AG04450 (cell line): ENCODE measurements around the gene ZC2HC1B. TPM values are rescaled to one million over a fixed set of nuclear protein-coding genes. Genes with fewer than 3 reads are reported as not detected.
"Not testable (repeated sequence)": the region's sequence is repeated elsewhere in the genome, so short reads cannot be mapped to it uniquely, and the experiment has no call there.

Experiments
- CTCF ChIA-PET: fragments of 300-600, 350-600 bp; formaldehyde crosslinking; extraction: SDS; loops from one replicate; lab custom pipeline; 2022; ENCODE audit warnings: antibody characterized with exemption, inconsistent platforms; lab: Charles Lee
- POLR2A ChIA-PET: fragments of 350-600 bp; formaldehyde crosslinking; extraction: SDS; loops from one replicate; lab custom pipeline; 2021; ENCODE audit warnings: antibody characterized with exemption, inconsistent platforms; lab: Yijun Ruan, JAX
- DNase-seq: peaks from one replicate; pipeline ENCODE4 v3.0.0-alpha.2; 2011; ENCODE audit warnings: low read depth, low spot score
- H3K27ac ChIP-seq: one replicate; pipeline ENCODE4 v1.5.1; 2012; ENCODE audit warnings: low read depth, low read length, control low read depth
- H3K27me3 ChIP-seq: one replicate; pipeline ENCODE4 v1.6.0; 2012; ENCODE audit warnings: low read length; ENCODE audit not compliant: control insufficient read depth, insufficient read depth
- H3K4me3 ChIP-seq: 2 replicates; pipeline ENCODE4 v1.5.1; 2011; ENCODE audit warnings: mild to moderate bottlenecking, low read depth, low read length, control low read depth
- H3K9me3 ChIP-seq: 2 replicates; pipeline ENCODE4 v1.5.1; 2012; ENCODE audit warnings: low read length; ENCODE audit not compliant: control insufficient read depth, insufficient read depth
- polyA plus RNA-seq: library from polyadenylated mRNA; depleted of rRNA; stranded (reverse); fragments of >200 nt; gene quantifications from 2 replicates; pipeline ENCODE4 v1.2.3, GENCODE V29; 2011
- TF ChIP-seq, protein P1 (sequence below): IDR thresholded peaks from 2 replicates; pipeline ENCODE4 v1.5.1; 2011; ENCODE audit warnings: low read depth, low read length, control low read depth, inconsistent platforms

Gene ZC2HC1B
- polyA plus RNA-seq, 1 experiment: not detected

DNA sequence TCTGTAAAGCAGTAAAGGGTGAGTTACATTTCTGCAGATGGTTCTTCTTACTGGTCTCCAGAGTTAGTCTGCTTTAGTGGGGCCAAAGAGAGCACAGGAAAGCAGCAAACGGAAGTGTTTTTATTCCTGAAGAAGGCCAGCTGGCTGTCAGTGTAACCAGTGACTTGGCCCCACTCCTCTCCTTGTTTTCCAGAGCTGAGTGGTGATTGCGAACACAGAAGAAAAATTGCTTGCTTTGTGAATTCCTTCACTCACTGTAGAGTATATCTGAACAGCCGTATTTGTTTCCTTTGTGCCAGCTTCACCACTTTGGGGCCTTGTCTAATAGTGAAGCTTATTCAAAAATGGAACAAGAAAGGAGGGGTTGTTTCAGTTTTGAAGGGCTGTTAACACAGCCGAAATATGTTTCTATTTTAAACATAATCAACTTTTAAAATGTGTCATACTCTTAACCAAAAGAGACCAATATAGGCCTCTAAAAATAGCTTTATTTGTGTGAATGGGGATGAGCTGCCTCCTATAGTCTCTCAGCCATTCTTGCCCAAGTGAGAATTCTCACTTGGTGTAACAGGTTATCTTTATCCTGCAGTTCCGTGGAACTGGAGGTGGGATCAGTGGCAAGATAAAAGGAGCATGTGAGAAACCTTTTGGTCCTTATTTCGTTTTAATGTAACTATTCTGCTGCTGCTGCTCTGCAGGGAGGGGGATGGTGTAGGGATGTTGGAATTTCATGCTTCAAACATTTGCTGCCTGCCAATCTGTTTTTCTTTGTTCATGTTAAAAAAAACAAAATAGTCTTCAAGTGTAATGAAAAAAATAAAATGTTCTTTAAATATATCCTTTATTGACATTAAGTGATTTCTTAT is 37.8 kb downstream of the ZC2HC1B start:
- Histone ChIP-seq H3K27ac (peak overlapping the region; percentile 47), H3K4me3 (peak overlapping the region; percentile 13; the same call in 1 of the 2 replicates), H3K27me3 (peaks cover 2% of the 10 kb centered on the region), H3K9me3 (no peaks in the 10 kb centered on the region)
- CTCF ChIA-PET: interaction anchor here (0.6 to 0.8 kb wide), 2 partner anchors 327 to 758 kb away, joined by 3 read pairs; no protein-coding TSS in a partner anchor
- TF ChIP-seq, protein P1, sequence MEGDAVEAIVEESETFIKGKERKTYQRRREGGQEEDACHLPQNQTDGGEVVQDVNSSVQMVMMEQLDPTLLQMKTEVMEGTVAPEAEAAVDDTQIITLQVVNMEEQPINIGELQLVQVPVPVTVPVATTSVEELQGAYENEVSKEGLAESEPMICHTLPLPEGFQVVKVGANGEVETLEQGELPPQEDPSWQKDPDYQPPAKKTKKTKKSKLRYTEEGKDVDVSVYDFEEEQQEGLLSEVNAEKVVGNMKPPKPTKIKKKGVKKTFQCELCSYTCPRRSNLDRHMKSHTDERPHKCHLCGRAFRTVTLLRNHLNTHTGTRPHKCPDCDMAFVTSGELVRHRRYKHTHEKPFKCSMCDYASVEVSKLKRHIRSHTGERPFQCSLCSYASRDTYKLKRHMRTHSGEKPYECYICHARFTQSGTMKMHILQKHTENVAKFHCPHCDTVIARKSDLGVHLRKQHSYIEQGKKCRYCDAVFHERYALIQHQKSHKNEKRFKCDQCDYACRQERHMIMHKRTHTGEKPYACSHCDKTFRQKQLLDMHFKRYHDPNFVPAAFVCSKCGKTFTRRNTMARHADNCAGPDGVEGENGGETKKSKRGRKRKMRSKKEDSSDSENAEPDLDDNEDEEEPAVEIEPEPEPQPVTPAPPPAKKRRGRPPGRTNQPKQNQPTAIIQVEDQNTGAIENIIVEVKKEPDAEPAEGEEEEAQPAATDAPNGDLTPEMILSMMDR: no peak
- peak; percentile 37 for DNase-seq
- POLR2A ChIA-PET: interaction anchor here (1.0 kb wide), 1 partner anchor 37 kb away, joined by 3 read pairs; no protein-coding TSS in a partner anchor

DNA sequence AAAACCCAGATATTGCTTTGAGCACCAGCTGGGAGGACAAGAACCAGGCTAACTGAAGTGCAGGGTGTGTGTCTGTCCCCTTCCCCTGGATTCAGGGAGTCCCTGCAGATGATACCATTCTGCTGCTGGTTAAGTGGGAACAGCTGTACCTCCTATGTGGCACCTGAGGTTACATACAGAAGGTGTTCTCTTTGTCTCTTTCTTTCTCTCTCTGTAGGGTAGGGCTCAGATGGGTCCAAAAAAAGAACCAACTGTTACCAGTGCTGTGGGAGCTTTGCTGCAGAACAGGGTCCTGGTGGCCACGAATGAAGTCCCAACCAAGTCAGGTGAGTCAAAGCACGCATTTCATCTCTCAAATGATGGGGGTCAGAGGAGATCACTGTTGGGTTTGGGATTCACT is 38.6 kb downstream of the ZC2HC1B start:
- H3K4me3 ChIP-seq: no peak overlapping the region
- no peak overlapping the region for H3K27ac ChIP-seq
- TF ChIP-seq, protein P1: no peak
- DNase-seq: no peak
- POLR2A ChIA-PET: no interaction called here
- CTCF ChIA-PET: interaction anchor here (0.5 kb wide), 1 partner anchor 11 kb away, joined by 4 read pairs; no protein-coding TSS in a partner anchor
- no peaks in the 10 kb centered on the region for H3K9me3 ChIP-seq
- H3K27me3 ChIP-seq: peaks cover 2% of the 10 kb centered on the region

DNA sequence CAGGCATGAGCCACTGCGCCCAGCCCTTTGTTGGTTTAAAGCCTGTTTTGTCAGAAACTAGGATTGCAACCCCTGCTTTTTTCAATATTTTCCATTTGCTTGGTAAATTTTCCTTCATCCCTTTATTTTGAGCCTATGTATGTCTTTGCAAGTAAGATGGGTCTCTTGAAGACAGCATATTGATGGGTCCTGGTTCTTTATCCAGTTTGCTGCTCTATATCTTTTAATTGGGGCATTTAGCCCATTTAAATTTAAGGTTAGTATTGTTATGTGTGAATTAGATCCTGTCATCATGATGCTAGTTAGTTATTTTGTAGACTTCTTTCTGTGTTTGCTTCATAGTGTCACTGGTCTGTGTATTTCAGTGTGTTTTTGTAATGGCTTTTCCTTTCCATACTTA is 46.8 kb downstream of the ZC2HC1B start:
- no peak overlapping the region for H3K4me3 ChIP-seq
- POLR2A ChIA-PET: no interaction called here
- no peaks in the 10 kb centered on the region for H3K9me3 ChIP-seq
- H3K27ac ChIP-seq: no peak overlapping the region
- H3K27me3 ChIP-seq: peaks cover 3% of the 10 kb centered on the region
- CTCF ChIA-PET: no interaction called here
- DNase-seq: no peak
- TF ChIP-seq, protein P1: no peak

DNA sequence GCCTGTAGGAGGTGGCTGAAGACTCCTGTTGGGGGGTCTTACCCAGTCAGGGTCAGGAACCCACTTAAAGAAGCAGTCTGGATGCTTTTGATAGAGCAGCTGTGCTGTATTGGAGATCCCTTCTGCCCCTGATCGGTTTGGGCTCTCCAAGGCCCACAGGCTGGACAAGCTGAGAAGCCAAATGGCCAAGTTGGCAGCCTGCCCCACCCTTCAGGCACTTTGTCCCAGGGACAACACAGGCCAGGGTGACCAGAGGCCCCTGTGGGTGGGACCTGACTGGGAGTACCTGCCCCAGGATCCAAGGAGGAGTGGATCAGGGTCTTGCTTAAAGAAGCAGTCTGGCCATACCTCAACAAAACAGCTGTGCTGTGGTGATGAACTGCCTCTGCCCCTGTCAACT is 48.4 kb downstream of the ZC2HC1B start:
- DNase-seq: no peak
- CTCF ChIA-PET: interaction anchor here (1.2 kb wide), 1 partner anchor 27 kb away, joined by 4 read pairs; no protein-coding TSS in a partner anchor
- POLR2A ChIA-PET: interaction anchor here (0.6 kb wide), 1 partner anchor 64 kb away, joined by 6 read pairs; no protein-coding TSS in a partner anchor
- H3K9me3 ChIP-seq: no peaks in the 10 kb centered on the region
- H3K4me3 ChIP-seq: no peak overlapping the region
- peaks cover 3% of the 10 kb centered on the region for H3K27me3 ChIP-seq
- TF ChIP-seq, protein P1: no peak
- H3K27ac ChIP-seq: no peak overlapping the region

DNA sequence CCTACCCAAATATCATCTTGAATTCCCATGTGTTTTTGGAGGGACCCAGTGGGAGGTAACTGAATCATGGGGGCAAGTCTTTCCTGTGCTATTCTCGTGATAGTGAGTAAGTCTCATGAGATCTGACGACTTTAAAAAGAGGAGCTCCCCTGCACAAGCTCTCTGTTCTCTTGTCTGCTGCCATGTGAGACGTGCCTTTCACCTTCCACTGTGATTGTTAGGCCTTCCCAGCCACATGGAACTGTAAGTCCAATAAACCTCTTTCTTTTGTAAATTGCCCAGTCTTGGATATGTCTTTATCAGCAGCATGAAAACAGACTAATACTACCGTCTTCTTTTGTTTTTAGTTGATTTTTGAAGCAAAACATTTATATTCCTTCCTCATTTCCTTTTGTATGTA is 52.8 kb downstream of the ZC2HC1B start:
- H3K4me3 ChIP-seq, POLR2A ChIA-PET, H3K27ac ChIP-seq, H3K27me3 ChIP-seq, DNase-seq, H3K9me3 ChIP-seq: not testable (repeated sequence)
- CTCF ChIA-PET: interaction anchor here (0.6 kb wide), 1 partner anchor 8 kb away, joined by 4 read pairs; no protein-coding TSS in a partner anchor
